ENCODE data around the gene STYXL2. TPM values are rescaled to one million over a fixed set of nuclear protein-coding genes. Genes with fewer than 3 reads are reported as not detected.

STYXL2 gene
- total RNA-seq, 1 donor from 2014 or later, result not detected

DNA sequence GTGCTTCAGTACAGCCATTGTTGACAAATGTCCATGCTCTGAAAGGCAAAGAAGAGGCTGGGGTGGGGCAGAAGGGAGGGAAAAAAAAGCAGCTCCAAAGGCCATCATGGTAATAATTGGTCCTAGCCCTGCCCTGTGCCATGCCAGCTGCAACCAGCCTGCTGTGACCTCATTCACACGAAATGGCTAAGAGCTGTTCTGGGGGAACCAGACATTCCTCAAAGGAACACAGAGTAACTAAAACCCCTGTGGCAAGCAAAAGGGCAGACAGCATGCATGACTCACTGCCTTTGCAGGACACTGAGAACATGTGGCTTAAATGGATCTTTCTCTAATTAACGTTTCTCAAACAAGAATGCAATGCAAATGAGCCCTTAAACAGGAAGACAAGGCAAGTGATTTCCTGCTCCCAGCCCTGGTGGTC, 42.3 kb downstream of the STYXL2 start:
- Histone ChIP-seq H3K4me1 (no peaks in the 10 kb centered on the region), H3K27me3 (no peaks in the 10 kb centered on the region), H3K36me3 (no peaks in the 10 kb centered on the region), H3K4me3 (no peak overlapping the region), H3K27ac (no peak overlapping the region), H3K9me3 (no peaks in the 10 kb centered on the region)
- no peak for DNase-seq (ENCODE audit: extremely low spot score in 2 of 2)
- no peak for TF ChIP-seq POLR2A (IDR thresholded peaks at IDR 0.05)
- TF ChIP-seq, protein P1, sequence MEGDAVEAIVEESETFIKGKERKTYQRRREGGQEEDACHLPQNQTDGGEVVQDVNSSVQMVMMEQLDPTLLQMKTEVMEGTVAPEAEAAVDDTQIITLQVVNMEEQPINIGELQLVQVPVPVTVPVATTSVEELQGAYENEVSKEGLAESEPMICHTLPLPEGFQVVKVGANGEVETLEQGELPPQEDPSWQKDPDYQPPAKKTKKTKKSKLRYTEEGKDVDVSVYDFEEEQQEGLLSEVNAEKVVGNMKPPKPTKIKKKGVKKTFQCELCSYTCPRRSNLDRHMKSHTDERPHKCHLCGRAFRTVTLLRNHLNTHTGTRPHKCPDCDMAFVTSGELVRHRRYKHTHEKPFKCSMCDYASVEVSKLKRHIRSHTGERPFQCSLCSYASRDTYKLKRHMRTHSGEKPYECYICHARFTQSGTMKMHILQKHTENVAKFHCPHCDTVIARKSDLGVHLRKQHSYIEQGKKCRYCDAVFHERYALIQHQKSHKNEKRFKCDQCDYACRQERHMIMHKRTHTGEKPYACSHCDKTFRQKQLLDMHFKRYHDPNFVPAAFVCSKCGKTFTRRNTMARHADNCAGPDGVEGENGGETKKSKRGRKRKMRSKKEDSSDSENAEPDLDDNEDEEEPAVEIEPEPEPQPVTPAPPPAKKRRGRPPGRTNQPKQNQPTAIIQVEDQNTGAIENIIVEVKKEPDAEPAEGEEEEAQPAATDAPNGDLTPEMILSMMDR (IDR thresholded peaks at IDR 0.05), result no peak
- TF ChIP-seq POLR2AphosphoS5 (IDR thresholded peaks at IDR 0.05; ENCODE audit: insufficient read depth in 1 of 2, low read depth in 1 of 2), result no peak
- intact Hi-C loops (cut with DNase I), result no loop called here

DNA sequence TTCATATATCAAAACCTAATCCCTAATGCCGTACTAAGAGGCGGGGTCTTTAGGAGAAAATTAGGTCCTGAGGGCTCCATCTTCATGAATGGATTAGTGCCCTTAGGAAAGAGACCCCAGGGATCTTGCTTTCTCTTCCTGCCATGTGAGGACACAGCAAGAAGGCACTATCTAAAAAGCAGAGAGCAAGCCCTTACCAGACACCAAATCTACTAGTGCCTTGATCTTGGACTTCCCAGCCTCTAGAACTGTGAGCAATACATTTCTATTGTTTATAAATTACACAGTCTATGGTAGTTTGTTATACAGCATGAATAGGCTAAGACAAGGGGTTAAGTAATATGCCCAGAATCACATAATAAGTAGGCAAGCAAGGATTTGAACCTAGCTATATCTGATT, 42.9 kb downstream of the STYXL2 start:
- intact Hi-C loops (cut with DNase I), result no loop called here
- H3K36me3 ChIP-seq, result no peaks in the 10 kb centered on the region
- TF ChIP-seq POLR2AphosphoS5 (IDR thresholded peaks at IDR 0.05; ENCODE audit: insufficient read depth in 1 of 2, low read depth in 1 of 2) (no peak), POLR2A (IDR thresholded peaks at IDR 0.05) (no peak)
- TF ChIP-seq, protein P1 (IDR thresholded peaks at IDR 0.05), result no peak
- no peaks in the 10 kb centered on the region for H3K9me3 ChIP-seq
- H3K4me1 ChIP-seq, result no peaks in the 10 kb centered on the region
- no peaks in the 10 kb centered on the region for H3K27me3 ChIP-seq
- H3K4me3 ChIP-seq, result no peak overlapping the region
- DNase-seq (ENCODE audit: extremely low spot score in 2 of 2), result no peak
- H3K27ac ChIP-seq, result no peak overlapping the region

DNA sequence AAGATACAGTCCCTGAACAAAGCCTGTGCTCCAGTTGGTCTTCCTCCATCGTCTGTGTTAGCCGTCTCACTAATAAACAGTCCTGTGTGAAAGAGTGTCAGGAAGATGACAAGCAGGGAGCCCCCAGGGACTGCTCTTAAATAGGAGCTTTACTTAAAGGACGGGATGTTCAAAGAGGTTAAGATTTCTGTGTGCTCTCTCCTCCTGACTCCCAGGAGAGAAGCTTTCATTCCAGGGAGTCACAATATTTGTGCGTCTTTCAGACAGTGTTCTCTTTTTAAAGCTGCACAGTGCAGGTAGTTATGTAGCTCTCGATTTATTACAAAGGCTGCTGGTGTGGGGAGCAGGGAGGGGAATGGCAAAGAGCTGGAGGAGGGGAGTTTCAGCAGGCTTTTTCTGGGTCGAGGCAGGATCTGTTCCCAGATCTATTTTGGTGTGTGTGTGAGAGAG, 43.5 kb downstream of the STYXL2 start:
- intact Hi-C loops (cut with DNase I), result no loop called here
- H3K27ac ChIP-seq, result no peak overlapping the region
- no peaks in the 10 kb centered on the region for H3K36me3 ChIP-seq
- H3K4me1 ChIP-seq, result no peaks in the 10 kb centered on the region
- TF ChIP-seq, protein P1 (IDR thresholded peaks at IDR 0.05), result no peak
- TF ChIP-seq POLR2A (IDR thresholded peaks at IDR 0.05) (no peak), POLR2AphosphoS5 (IDR thresholded peaks at IDR 0.05; ENCODE audit: insufficient read depth in 1 of 2, low read depth in 1 of 2) (no peak)
- H3K27me3 ChIP-seq, result no peaks in the 10 kb centered on the region
- H3K4me3 ChIP-seq, result no peak overlapping the region
- no peaks in the 10 kb centered on the region for H3K9me3 ChIP-seq
- no peak for DNase-seq (ENCODE audit: extremely low spot score in 2 of 2)

DNA sequence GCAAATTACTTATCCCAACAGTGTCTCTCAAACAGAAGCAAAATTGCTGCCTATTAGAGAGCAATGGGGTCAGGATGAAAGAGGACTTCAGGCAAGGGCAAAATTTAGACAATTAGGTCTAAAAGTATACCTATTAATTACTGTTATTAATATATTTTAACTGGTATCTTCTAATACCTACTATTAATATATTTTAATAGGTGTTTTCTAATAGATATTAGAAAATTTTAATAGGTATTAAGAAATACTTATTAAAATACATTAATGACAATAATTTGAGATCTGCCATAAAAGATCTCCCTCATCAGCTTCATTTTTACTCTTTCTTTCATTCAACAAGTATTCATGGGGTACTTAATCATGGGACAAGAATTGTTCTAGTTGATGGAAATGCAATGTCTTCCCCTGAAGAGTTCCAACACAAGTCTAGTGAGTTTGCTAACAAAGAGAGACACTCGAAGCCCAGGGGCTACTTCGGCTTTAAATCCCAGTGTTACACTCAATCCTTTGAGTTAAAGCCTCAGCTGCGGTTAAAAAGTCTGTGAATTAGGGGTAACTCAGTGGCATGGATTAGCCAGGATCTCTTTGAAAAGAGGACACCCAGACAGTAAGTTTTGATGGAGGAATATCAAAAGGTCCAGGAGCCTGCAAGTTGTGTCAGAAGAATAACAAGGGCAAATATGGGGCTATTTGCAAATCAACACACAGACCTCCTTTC, 44.1 kb downstream of the STYXL2 start:
- no peaks in the 10 kb centered on the region for H3K4me1 ChIP-seq

DNA sequence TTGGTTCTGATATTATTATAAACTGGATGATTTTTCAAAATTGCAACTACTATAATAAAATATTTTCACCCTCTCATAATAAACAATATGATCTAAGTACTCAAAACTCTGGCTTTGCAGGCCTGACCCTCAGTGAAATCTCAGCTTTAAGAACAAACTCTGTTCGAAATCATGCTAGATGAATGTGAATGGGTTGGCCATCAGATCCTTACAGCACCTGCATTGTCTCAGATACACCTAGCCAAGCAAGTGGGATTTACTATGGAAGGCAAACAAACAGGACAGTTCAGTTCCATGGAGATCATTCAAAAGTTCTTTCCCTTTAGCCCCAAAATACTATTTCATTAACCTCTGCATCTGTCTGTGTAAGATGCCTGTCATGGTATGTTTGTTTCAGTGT, 44.8 kb downstream of the STYXL2 start:
- intact Hi-C loops (cut with DNase I), result no loop called here
- H3K9me3 ChIP-seq, result no peaks in the 10 kb centered on the region
- DNase-seq (ENCODE audit: extremely low spot score in 2 of 2), result no peak
- H3K4me3 ChIP-seq, result no peak overlapping the region
- no peaks in the 10 kb centered on the region for H3K36me3 ChIP-seq
- TF ChIP-seq POLR2A (IDR thresholded peaks at IDR 0.05), result no peak
- TF ChIP-seq POLR2AphosphoS5 (IDR thresholded peaks at IDR 0.05; ENCODE audit: insufficient read depth in 1 of 2, low read depth in 1 of 2), result no peak
- no peaks in the 10 kb centered on the region for H3K4me1 ChIP-seq
- H3K27ac ChIP-seq, result no peak overlapping the region
- H3K27me3 ChIP-seq, result no peaks in the 10 kb centered on the region

More for the DNA sequence above, 44.1 kb downstream of the STYXL2 start:
- TF ChIP-seq, protein P1 (IDR thresholded peaks at IDR 0.05), result no peak
- TF ChIP-seq POLR2AphosphoS5 (IDR thresholded peaks at IDR 0.05; ENCODE audit: insufficient read depth in 1 of 2, low read depth in 1 of 2), result no peak
- DNase-seq (ENCODE audit: extremely low spot score in 2 of 2), result no peak
- intact Hi-C loops (cut with DNase I), result no loop called here
- H3K27ac ChIP-seq, result no peak overlapping the region
- H3K9me3 ChIP-seq, result no peaks in the 10 kb centered on the region
- H3K4me3 ChIP-seq, result no peak overlapping the region
- H3K27me3 ChIP-seq, result no peaks in the 10 kb centered on the region
- H3K36me3 ChIP-seq, result no peaks in the 10 kb centered on the region
